HL-60/S4 treated with retinoic acid at 250 ng/mL for 4 days and 3 days (cell line): ENCODE measurements around the gene AIF1L.

Source experiments
- in situ Hi-C: fragments of 300-500 bp; cut with MboI; formaldehyde crosslinking; loops from 2 replicates; pipeline ENCODE4 v1.7.0; 2022; ENCODE audit warnings: low sequenced_read_pairs

Gene AIF1L

GRCh38 chr9:131096269-131097125, at the start of gene AIF1L:
TSS of gene AIF1L (plus strand) at chr9:131096531. CDS start at chr9:131096630, 99 bp downstream.
- in situ Hi-C loops: no loop called here

GRCh38 chr9:131046581-131047202, 49.6 kb upstream of the AIF1L start:
- in situ Hi-C loops: no loop called here

- in situ Hi-C loops: no loop called here
These were observed 48.0 kb upstream of the AIF1L start for GRCh38 chr9:131048332-131048731.

GRCh38 chr9:131048820-131049219, 47.5 kb upstream of the AIF1L start:
- in situ Hi-C loops: no loop called here

- in situ Hi-C loops: no loop called here
These were observed 46.3 kb upstream of the AIF1L start for GRCh38 chr9:131049829-131050715.

- in situ Hi-C loops: no loop called here
These were observed 45.5 kb upstream of the AIF1L start for GRCh38 chr9:131050831-131051230.

GRCh38 chr9:131051592-131052517, 44.5 kb upstream of the AIF1L start:
- in situ Hi-C loops: no loop called here

- in situ Hi-C loops: no loop called here
These were observed 42.4 kb upstream of the AIF1L start for GRCh38 chr9:131053896-131054295.

- in situ Hi-C loops: no loop called here
These were observed 39.4 kb upstream of the AIF1L start for GRCh38 chr9:131056781-131057506.

GRCh38 chr9:131060900-131061630, 35.3 kb upstream of the AIF1L start:
- in situ Hi-C loops: no loop called here

GRCh38 chr9:131062969-131063368, 33.4 kb upstream of the AIF1L start:
- in situ Hi-C loops: no loop called here

- in situ Hi-C loops: no loop called here
These were observed 30.7 kb upstream of the AIF1L start for GRCh38 chr9:131065599-131065998.

GRCh38 chr9:131067625-131068024, 28.7 kb upstream of the AIF1L start:
- in situ Hi-C loops: no loop called here

- in situ Hi-C loops: no loop called here
These were observed 28.1 kb upstream of the AIF1L start for GRCh38 chr9:131068076-131068816.

- in situ Hi-C loops: no loop called here
These were observed 26.6 kb upstream of the AIF1L start for GRCh38 chr9:131069699-131070098.

- in situ Hi-C loops: no loop called here
These were observed 24.0 kb upstream of the AIF1L start for GRCh38 chr9:131072107-131072870.

- in situ Hi-C loops: no loop called here
These were observed 23.5 kb upstream of the AIF1L start for GRCh38 chr9:131072871-131073237.
